GM19395 (cell line): ENCODE results near the gene ENSA.
"Not testable (repeated sequence)": the region's sequence is repeated elsewhere in the genome, so short reads cannot be mapped to it uniquely, and the experiment has no call there.

Source experiments
- ATAC-seq: cut with Tn5 transposase; IDR thresholded peaks from one replicate; pipeline ENCODE4 v1.9.1; 2021; ENCODE audit warnings: mild to moderate bottlenecking, moderate library complexity; ENCODE audit not compliant: unreplicated experiment

The ENSA gene

GRCh38 chr1:150581962-150582361 is 47.5 kb downstream of the ENSA start:
- ATAC-seq = not testable (repeated sequence)

- not testable (repeated sequence) for ATAC-seq
These were observed 48.0 kb downstream of the ENSA start for GRCh38 chr1:150581437-150581836.

- not testable (repeated sequence) for ATAC-seq
These were observed 48.4 kb downstream of the ENSA start for GRCh38 chr1:150580966-150581365.

- ATAC-seq = peak; percentile 14
These were observed 49.3 kb downstream of the ENSA start for GRCh38 chr1:150579945-150580642.

- ATAC-seq = peak; percentile 89
These were observed 50.1 kb downstream of the ENSA start, which contains the start of gene MCL1 for GRCh38 chr1:150579110-150579944. MCL1 (minus strand) TSS chr1:150579610; CDS start chr1:150579530, 80 bp downstream.

- ATAC-seq = no peak
These were observed 50.9 kb downstream of the ENSA start for GRCh38 chr1:150578272-150579109.

GRCh38 chr1:150577557-150578271 is 51.7 kb downstream of the ENSA start:
- no peak for ATAC-seq

- ATAC-seq = no peak
These were observed 52.4 kb downstream of the ENSA start for GRCh38 chr1:150576794-150577556.

- no peak for ATAC-seq
These were observed 53.1 kb downstream of the ENSA start for GRCh38 chr1:150576367-150576711.

- ATAC-seq = no peak
These were observed 53.7 kb downstream of the ENSA start for GRCh38 chr1:150575518-150576366.

GRCh38 chr1:150575072-150575489 is 54.3 kb downstream of the ENSA start:
- no peak for ATAC-seq

- no peak for ATAC-seq
These were observed 54.9 kb downstream of the ENSA start for GRCh38 chr1:150574260-150575071.

GRCh38 chr1:150573648-150574071 is 55.8 kb downstream of the ENSA start:
- not testable (repeated sequence) for ATAC-seq

- ATAC-seq = no peak
These were observed 56.3 kb downstream of the ENSA start for GRCh38 chr1:150572918-150573647.
